Erythroblast (primary cell): ENCODE data around the gene PMPCB.
"Not testable (repeated sequence)": the region's sequence is repeated elsewhere in the genome, so short reads cannot be mapped to it uniquely, and the experiment has no call there.

Experiments used
- GATA1 ChIP-seq: IDR thresholded peaks from 2 replicates; pipeline ENCODE4 v1.6.1; 2011; ENCODE audit warnings: low read depth, mild to moderate bottlenecking, control low read depth, low read length, moderate library complexity
- POLR2A ChIP-seq: IDR thresholded peaks from 2 replicates; pipeline ENCODE4 v1.6.1; 2011; ENCODE audit warnings: mild to moderate bottlenecking, low read length

DNA sequence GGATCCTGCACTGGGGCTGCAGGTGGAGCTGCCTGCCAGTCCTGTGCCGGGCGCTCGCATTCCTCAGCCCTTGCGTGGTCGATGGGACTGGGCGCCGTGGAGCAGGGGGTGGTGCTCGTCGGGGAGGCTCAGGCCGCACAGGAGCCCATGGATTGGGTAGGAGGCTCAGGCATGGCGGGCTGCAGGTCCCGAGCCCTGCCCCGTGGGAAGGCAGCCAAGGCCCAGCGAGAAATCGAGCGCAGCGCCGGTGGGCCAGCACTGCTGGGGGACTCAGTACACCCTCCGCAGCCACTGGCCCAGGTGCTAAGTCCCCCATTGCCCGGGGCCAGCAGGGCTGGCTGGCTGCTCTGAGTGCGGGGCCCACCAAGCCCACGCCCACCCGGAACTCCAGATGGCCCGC, 22.4 kb upstream of the PMPCB start:
- TF ChIP-seq POLR2A, GATA1: not testable (repeated sequence)
